ENCODE data around the gene MYL4.

- TF ChIP-seq CTCF (IDR thresholded peaks at IDR 0.05; ENCODE audit: control extremely low read depth in 1 of 3, insufficient read depth in 1 of 3, low read depth in 1 of 3, low read length in 3 of 3) (no peak), CEBPB (IDR thresholded peaks at IDR 0.05; ENCODE audit: low read depth, low read length) (no peak), EP300 (IDR thresholded peaks at IDR 0.05; ENCODE audit: borderline replicate concordance in 1 of 2, low read depth in 2 of 2, low read length in 2 of 2) (no peak), BRCA1 (IDR thresholded peaks at IDR 0.05; ENCODE audit: low read depth, low read length) (no peak), EZH2 (IDR thresholded peaks at IDR 0.05; ENCODE audit: low read depth, low read length, severe bottlenecking) (no peak), RAD21 (IDR thresholded peaks at IDR 0.05 in 1 of 2, conservative IDR thresholded peaks at IDR 0.05 in 1 of 2; ENCODE audit: low read depth in 2 of 2, low read length in 2 of 2) (no peak), CREB1 (IDR thresholded peaks at IDR 0.05) (no peak)
These were observed 5.8 kb downstream of the MYL4 start for GRCh38 chr17:47214931-47215330.
